Measurements from ENCODE around the gene STK10.

GRCh38 chr5:172148381-172148780 lies 39.6 kb downstream of the STK10 start:
- no peak for TF ChIP-seq EZH2phosphoT487 (IDR thresholded peaks at IDR 0.05; ENCODE audit: insufficient read depth, low read depth)
- TF ChIP-seq EZH2 (IDR thresholded peaks at IDR 0.05; ENCODE audit: insufficient read depth, poor library complexity, severe bottlenecking) = no peak
